ENCODE measurements around the gene MRPL54.
A peak's percentile ranks its signal among the peaks of the same experiment; 100 is the strongest.
"Not testable (repeated sequence)": the region's sequence is repeated elsewhere in the genome, so short reads cannot be mapped to it uniquely, and the experiment has no call there.

Gene MRPL54

DNA sequence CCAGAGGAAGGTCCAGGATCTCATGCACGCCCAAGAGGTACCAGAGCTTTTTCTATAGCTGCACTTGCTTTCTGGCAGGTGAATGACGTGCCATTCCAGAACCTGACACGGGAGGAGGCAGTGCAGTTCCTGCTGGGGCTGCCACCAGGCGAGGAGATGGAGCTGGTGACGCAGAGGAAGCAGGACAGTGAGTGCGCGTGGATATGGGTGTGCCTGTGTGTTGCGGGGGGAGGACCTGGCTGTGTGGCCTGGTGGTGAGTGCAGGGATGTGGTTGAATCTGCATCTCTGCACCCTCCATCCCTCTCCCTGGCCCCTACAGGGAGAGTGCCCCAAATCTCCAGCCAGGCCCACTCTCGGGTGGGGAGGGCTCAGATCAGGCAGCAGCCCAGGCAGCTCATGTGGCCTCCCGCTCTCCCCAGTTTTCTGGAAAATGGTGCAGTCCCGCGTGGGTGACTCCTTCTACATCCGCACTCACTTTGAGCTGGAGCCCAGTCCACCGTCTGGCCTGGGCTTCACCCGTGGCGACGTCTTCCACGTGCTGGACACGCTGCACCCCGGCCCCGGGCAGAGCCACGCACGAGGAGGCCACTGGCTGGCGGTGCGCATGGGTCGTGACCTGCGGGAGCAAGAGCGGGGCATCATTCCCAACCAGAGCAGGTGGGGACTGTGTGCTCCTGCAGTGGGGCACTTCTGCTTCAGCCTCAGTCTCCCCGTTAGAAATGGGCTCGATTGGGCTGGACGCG lies 23.8 kb upstream of the MRPL54 start:
- FAIRE-seq: no peak
- no peak for DNase-seq (ENCODE audit: insufficient read length, low spot score)

DNA sequence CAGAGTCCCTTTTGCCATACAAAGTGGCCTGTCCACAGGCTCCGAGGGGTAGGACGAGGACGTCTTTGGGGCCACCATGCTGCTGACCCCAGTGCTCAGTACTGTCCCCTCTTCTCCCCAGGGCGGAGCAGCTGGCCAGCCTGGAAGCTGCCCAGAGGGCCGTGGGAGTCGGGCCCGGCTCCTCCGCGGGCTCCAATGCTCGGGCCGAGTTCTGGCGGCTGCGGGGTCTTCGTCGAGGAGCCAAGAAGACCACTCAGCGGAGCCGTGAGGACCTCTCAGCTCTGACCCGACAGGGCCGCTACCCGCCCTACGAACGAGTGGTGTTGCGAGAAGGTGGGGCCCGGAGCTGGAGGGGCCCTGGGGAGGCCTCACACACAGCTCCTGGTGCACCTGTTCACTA lies 22.1 kb upstream of the MRPL54 start:
- no peak for DNase-seq (ENCODE audit: insufficient read length, low spot score)
- no peak for FAIRE-seq

DNA sequence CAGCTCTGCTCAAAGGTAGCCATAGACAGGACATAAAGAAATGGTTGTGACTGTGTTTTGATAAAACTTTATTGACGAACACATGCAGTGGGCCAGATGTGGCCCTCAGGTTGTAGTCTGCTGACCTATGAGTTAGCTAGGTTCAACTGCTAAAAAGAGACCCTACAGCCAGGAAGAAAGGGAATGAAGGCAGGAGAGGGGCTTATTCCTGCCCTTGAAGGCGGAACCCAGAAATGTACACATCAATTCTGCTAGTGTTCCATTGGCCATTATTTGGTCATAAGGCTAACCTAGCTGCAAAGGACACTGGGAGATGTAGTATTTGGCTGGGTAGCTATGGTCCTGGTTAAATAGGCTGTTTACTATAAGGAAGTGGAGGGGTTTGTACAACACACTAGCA lies 19.0 kb upstream of the MRPL54 start:
- DNase-seq (ENCODE audit: insufficient read length, low spot score): no peak
- FAIRE-seq: no peak

- DNase-seq (ENCODE audit: insufficient read length, low spot score) (no peak), FAIRE-seq (no peak)
Observed at GRCh38 chr19:3745363-3746045, 17.0 kb upstream of the MRPL54 start.

GRCh38 chr19:3746371-3747056 lies 16.0 kb upstream of the MRPL54 start:
- no peak for FAIRE-seq
- DNase-seq (ENCODE audit: insufficient read length, low spot score): no peak

DNA sequence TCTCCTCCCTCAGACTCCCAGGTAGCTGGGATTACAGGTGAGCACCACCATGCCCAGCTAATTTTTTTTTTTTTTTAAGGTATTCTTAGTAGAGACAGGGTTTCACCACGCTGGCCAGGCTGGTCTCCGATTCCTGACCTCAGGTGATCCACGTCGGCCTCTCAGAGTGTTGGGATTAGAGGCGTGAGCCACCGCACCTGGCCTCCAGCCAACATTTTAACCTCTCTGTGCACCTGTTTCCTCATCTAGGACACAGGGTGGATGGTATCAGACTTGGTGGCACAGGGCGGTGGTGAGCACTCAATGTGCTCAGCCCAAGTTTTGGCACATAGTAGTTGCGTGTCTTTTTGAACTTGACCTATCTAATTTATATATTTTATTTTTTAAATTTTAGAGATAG lies 13.5 kb upstream of the MRPL54 start:
- FAIRE-seq (no peak), DNase-seq (ENCODE audit: insufficient read length, low spot score) (no peak)

- DNase-seq (ENCODE audit: insufficient read length, low spot score) (no peak), FAIRE-seq (no peak)
Observed at GRCh38 chr19:3750211-3750610, 12.3 kb upstream of the MRPL54 start.

- DNase-seq (ENCODE audit: insufficient read length, low spot score): no peak
- FAIRE-seq: no peak
Observed at GRCh38 chr19:3751236-3751635, 11.2 kb upstream of the MRPL54 start.

DNA sequence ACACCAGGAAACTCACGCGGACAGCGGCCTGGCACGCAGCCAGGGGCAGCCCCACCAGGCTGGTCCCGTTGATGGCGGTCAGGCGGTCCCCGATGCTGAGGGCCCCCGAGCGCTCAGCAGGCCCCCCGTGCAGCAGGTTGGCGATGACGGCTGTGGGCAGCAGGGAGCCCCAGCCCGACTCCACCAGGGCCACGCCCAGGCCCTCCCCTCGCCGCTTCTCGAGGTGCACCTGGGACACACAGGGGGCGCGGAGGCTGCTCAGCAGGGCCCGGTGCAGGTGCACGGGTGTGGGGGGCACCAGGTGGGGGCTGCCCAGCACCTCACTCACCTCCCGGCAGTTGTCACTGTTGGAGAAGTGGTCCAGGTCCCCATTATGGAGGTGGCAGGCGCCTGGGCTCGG lies 10.0 kb upstream of the MRPL54 start:
- DNase-seq (ENCODE audit: insufficient read length, low spot score) (no peak), FAIRE-seq (no peak)

GRCh38 chr19:3753631-3754410 lies 8.7 kb upstream of the MRPL54 start:
- FAIRE-seq (no peak), DNase-seq (ENCODE audit: insufficient read length, low spot score) (no peak)

- FAIRE-seq; DNase-seq (ENCODE audit: insufficient read length, low spot score): not testable (repeated sequence)
Observed at GRCh38 chr19:3757705-3758104, 4.8 kb upstream of the MRPL54 start.

- not testable (repeated sequence) for FAIRE-seq; DNase-seq (ENCODE audit: insufficient read length, low spot score)
Observed at GRCh38 chr19:3758297-3758696, 4.2 kb upstream of the MRPL54 start.

GRCh38 chr19:3759482-3760254 lies 2.8 kb upstream of the MRPL54 start:
- FAIRE-seq: no peak

DNA sequence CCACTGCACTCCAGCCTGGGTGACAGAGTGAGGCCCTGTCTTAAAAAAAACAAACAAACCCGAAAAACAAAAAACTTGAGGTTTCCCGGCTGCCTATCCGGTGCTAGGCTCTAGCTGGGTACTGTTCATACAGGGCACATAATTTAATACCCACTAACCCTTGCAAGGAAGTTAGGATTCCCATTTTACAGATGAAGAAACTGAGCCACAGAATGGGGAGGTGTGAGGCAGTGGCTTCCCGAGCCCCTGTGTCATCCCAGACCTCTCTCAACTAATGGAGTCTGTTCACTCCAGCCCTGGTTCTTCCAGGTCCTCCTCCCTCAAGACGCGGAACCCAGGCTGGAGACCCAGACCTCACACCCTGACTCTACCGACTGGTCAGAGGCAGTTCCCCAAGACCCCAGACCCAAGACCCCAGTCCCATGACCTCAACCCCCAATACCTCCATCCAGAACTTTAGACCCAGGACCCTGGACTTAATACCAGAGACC lies 1.6 kb upstream of the MRPL54 start:
- DNase-seq (ENCODE audit: insufficient read length, low spot score): no peak
- FAIRE-seq: peak; percentile 11

More at GRCh38 chr19:3759482-3760254, 2.8 kb upstream of the MRPL54 start:
- DNase-seq (ENCODE audit: insufficient read length, low spot score): no peak

GRCh38 chr19:3761382-3762129 lies 926 bp upstream of the MRPL54 start, which contains the start of gene APBA3:
Gene APBA3, minus strand, starts transcription at chr19:3761692. Its CDS starts 1,428 bp downstream, at chr19:3760264.
- peak; percentile 75 for FAIRE-seq
- peak; percentile 93 for DNase-seq (ENCODE audit: insufficient read length, low spot score)

GRCh38 chr19:3762130-3762473 lies 380 bp upstream of the MRPL54 start:
- FAIRE-seq (no peak), DNase-seq (ENCODE audit: insufficient read length, low spot score) (no peak)

- FAIRE-seq (no peak), DNase-seq (ENCODE audit: insufficient read length, low spot score) (no peak)
Observed at GRCh38 chr19:3765121-3765520, 2.6 kb downstream of the MRPL54 start.

- not testable (repeated sequence) for DNase-seq (ENCODE audit: insufficient read length, low spot score); FAIRE-seq
Observed at GRCh38 chr19:3765757-3766156, 3.3 kb downstream of the MRPL54 start.

DNA sequence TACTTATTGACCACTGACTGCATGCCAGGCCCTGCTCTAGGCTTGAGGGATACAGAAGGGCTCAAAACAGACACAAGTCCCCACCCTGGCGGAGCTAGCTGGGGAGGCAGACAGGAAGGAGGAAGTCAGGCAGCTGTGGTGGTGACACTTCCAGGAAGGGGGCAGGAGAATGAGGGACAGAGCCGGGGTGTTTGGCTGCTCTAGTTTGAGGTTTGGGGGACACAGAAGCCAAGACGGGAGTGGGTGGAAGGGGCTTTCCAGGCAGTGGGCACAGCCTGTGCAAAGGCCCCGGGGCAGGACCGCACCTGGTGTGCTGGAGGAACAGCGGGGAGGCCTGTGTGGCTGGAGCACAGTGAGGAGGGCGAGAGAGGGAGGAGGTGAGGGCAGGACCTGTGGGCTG lies 4.0 kb downstream of the MRPL54 start:
- no peak for DNase-seq (ENCODE audit: insufficient read length, low spot score)
- no peak for FAIRE-seq
